ENCODE data around the gene HOXB1.

HOXB1 gene

DNA sequence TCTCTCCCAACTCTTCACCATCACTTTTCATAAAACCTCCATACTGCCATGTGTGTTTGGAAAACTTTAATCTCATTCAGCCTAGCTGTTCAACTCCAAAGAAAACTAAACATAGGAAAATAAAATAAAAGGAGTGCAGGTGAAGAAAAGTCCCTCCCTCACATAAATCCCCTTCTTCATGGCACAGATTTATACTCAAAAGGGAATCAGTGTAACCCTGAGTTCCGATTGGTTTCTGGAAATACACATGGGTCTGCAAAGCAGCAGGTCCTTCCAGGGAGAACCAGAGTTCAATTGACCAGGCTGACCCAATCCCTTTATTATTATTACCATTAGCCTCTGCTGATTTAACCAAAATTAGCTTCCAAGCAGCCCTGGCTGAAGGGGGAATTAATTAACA lies 23.0 kb upstream of the HOXB1 start:
- no peak for DNase-seq

DNA sequence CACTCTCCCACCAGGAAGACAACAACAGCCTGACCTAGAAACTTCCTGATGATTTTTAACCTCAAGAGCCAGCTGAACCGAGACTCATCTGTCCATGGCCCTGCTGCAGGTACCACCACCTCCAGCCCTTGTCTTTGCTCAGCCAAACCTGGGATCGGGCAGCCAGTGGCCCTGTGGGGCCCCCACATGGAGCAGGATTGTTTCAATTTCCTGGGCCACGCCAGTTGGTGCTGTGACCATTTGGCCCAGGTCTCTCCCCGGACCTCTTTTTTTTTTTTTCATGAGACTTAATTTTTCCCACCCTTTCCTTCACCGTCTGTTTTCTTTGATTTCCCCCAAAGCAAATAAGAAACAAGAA lies 22.4 kb upstream of the HOXB1 start:
- no peak for DNase-seq

DNA sequence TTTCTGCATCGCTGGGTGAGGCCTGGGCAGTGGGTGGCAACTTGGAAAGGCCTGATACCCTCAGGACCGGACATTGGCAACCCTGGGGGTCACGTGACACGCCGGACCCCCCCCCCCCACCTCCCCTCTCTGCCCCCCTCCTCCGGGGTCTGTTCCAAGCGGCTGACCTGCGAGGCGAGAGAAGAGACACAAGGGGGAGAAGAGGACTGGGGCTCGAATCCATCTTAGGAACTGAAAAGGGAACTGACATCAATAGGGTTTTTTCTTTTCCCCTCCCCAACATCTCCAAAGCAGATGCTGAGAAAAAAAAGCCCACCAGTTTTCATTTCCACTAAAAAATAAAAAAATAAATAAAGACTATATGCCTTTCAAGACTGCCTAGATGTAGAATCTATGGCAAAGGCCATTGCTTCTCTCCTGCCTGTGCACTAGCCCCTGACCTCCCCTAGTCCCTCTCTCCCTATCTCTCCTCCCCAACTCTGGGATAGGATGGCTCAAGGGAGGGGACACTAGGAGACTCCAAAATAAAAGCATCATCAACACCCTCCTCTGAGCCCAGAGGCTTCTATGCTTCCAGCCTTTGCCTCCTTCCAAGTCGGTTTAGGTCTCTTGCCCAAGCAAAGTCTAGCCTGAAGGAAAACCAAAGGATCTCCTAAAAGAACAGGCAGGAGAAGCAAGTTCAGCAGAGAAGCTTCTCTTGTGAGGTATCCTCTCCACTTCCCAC lies 21.8 kb upstream of the HOXB1 start:
- DNase-seq, result no peak

DNA sequence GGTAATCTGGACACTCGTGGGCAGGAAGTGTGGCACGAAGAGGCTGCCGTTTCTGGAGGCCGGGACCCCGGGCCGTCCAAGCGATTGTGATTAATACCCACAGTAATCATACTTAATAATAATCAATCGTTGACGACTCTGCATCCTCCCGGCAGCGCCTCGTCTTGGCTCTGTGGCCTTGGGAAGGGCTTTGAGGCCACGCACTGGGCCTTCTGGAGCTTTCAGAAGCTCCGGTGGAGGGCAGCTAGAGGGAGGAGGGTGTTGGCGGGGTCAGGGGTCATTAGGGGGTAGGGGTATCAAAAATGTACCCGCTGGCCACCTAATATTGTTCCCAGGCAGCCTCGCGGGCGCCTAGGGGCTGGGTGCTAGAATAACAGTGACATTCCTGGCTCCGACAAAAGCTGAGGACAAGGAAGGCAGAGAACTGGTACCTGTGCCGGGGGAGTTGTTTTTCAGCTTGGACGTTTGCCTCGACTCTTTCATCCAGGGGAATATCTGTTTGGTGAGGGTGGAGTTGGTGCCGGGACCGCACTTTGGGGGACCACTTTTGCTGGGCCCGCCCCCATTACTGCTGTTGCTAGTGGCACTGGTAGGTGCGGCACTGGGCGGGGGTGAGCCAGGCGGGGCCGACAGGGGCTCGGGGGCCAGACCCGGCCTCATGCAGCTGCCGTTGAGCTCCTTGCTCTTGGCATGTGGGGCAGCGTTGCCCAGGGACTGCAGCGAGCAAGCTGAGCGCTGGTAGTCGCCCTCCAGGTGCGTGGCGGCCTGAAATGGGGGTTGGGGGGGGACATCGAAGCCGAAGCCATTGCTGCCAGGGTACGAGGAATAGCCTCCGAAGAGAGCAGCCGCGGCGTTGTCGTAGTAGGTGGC lies 21.0 kb upstream of the HOXB1 start:
- DNase-seq, result no peak

DNA sequence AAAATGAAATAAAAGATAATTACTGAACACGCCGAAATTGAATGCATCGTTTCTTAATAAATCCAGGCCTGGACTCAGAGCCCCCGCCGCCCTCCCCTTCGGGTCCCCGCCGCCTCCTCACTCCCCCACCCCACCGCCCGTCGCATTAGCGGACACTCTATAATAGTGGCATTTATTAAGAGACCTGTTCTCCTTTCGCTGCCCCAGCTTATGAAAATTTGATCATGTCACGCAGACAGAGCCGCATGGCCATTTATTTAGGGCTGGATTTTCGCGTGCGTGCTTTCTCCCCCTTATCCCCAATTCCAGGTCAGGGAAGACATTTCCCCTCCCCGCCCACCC lies 20.4 kb upstream of the HOXB1 start:
- no peak for DNase-seq

DNA sequence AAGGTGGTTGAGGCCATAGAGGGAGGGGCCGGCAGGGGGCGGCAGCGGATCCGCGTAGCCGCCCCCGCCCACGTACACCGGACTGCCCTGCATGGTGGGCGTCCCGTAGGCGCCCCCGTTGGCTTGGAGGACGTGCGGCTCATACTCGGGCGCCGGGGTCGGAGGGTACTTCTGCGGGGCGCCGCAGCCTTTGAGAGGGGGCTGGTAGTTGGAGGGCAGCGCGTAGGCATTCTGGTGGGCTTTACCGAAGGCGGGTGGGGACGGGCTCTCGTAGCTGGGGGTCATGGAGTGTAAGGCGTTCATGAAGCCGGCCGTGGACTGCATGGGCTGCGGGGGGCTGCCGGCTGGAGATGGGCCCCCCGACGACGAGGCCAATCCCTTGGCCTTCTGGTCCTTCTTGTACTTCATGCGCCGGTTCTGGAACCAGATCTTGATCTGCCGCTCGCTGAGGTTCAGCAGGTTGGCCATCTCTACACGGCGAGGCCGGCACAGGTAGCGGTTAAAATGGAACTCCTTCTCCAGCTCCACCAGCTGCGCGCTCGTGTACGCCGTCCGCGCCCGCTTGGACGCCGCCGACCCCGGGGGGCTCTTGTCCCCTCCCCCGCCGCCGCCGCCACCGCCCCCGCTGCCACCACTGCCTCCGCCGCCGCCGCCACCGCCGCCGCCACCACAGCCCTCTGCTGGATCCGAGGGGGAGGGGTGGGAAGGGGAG lies 19.8 kb upstream of the HOXB1 start:
- no peak for DNase-seq

DNA sequence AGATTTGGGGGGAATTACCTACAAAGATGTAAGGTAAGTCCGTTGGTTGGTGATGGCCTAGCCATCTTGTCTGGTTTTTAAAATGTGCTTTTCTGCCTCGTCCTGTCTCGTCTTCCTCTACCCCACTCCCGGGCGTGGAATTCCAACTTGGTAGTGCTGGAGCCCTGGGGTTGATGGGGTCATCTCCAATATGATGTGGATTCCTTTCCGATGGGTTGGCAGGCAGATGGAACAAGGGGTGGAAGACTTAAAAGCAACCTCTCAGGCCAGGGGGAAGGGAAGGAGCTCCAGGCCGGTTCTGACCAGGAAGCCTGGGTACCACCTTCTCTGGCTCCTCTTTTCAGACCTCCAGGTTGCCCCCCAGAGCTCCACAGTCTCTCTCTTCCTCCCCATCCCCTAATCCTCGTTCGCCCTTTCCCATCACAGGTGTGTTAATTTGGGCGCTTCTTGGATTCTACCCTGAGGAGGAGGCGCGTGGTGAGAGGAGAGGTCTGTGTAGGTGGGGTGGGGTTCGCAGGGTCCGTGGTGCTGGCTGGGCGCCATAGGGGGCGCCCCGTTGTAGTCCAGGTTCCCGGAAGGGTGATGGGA lies 19.2 kb upstream of the HOXB1 start:
- DNase-seq, result no peak

DNA sequence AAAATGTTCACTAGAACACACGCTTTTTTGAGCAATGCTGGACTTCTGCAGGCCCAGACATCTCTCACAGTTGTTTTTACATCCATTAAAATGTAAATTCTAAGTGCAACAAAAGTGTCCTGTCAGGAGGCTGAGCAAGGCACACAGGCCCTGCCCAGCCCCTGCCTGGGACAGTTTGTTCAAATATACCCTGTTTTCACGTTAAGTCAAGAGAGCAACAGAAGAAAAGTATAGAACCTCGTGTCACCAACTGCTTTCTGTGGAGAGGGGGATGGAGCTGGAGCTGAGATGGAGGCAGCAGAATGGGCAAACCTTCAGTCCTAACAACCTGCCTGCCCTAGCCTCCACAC lies 18.4 kb upstream of the HOXB1 start:
- no peak for DNase-seq

DNA sequence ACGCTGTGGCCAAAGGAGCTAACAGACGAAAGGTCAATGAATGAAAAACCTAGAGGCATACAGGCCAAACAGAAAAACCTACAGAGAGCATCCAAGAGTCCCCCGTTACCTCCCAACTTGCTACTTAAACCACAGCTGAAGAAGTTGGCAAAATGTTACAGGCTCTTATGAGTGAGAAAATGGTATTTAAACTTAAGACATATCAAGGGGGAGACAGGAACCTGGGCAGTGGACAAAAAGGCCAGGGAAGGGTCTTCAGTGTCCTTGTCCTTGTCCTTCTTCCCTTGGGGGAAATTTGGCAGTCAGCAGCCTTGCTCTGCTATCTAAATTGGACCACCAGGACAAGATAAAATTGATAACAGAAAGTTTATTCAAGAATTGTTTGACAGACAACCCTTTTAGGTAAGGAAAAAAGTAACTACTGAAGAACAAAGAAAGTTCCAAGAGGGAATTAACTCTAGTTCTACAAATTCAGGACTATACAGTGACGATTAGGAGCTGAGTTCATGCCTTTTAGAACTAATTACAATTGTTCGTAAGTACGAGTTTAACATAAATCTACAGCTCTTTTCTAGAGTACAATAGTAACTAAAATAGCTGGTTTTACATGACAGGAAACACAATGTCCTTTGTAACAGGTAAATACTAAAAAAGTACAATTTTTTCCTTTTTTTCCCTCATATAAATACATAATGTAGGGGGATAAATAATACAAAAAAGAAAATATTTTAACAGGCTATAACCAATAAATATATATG lies 17.9 kb upstream of the HOXB1 start:
- no peak for DNase-seq

DNA sequence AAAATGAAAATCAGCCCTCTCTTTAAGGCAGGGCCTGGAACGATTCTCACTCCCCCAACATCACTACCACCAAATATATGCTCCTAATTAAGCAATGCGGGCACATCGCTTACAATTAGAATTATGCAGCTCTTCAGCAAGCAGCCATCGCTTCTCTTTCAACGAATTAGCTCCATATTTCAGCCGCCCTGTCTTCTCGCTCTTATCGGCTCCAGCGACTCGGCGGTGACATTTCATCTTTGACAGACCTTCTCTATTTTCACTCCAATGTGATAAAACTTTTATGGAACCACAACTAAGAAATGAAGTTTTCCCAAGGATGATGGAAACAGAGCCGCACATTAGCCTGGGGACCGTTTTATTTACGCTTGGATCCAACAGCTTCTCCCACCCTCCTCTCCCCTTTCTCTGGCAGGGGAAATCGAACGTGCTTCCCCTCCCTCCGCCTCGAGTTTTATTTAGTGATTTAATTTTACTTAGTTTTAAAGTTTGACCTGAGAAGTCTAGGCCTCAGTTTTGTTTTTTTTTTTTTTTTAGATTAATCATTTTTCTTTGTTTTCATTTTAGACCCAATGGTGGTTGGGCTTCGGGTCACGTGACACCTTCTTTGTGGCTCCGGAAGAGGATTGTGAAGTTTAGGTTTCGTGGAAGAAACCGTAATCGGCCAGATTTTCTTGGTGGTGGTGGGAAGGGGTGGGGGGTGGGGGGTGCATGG lies 17.2 kb upstream of the HOXB1 start:
- DNase-seq, result peak; percentile 83

DNA sequence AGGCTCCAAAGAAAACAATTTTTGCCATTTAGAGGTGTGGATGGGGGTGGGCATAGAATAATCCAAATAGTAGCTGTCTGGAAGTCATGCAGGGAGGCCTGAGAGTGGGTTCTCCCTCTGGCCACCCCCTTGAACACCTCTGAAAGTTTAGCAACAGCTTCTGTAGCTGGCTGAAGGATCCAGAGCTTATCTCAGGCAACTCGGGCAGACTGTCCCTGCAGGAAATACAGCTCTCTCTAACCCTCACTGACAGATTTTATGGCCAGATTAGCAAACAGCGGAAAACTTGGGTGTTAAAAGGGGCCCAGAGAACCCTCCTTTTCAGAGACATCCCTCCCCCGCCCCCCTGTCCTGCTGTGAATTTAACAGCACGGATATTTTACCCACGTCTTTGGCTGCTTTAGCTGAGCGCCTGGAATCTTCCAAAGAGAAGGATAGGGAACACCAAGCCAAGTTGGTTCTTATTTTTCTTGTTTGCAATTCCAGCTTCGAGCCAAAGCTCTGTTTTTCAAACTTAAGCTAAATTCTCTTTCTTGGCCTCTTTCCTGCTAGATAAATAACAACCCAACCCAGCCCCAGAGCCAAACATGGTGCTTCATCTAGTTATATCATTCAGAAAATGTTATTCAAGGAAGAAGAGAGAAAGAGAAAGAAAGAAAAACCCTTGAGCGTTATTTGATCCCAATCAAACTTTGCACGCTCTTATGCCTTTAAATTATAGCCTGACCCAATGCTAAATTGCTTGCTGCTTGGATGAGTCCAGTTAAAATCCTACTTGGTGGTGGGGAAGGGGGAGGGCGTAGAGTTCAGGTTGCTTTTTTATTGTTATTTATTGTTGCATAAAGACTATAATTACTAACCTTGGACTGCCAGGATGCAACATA lies 16.4 kb upstream of the HOXB1 start:
- peak; percentile 96 for DNase-seq

DNA sequence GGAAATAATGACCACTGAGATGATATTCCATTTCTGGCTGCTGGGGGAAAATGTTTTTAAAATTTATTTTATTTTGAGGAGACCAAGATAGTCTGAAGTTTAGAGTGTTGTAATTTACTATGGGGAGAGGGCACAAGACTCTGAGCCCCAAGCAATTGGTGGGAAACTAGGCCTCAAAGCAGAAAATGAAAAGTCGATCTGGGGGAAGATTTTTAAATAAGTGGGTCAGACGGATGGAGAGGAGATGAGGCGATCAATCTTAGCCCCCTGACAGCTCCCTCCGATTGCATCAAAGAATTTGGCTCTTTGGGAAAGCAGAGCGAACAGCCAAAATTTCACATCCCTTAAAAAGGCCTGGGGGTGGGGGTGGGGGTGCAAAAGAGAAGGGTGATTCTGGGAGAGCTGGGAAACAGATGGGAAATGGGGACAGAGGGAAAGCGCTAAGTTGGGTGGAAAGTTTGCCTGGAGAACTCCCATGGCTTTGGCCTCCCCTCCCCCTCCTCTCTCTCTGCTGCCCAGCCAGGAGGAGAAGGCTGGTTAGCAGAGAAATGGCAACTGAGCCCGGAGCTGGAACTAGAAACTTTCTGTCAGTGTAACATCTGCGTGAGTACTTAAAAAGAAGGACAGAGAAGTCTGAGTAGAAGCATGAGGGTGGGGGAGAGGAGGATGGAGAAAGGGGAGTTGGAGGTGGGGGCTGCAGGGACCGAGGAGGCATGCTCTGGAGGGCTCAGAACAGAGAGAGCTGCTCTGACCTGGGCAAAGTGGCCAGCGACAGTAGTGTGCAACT lies 15.5 kb upstream of the HOXB1 start:
- DNase-seq, result peak; percentile 32

DNA sequence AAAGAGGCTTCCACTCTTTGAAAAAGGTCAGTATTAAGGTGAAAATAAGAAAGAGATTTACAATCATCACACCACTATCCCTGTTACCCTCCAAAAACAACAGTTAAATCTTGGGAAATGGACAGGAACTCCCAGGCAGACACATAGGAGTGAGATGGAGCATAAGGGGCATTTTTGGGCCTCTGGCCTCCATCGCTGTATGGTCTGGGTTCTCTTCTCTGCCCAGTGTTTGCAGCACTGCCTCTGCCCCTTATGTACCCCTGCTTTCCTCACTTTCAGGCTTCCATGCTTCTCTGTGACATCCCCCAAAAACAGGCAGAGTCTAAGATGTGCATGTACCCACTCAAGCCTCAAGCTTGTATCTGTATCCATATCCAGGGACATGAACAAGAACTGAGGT lies 14.7 kb upstream of the HOXB1 start:
- DNase-seq, result no peak

DNA sequence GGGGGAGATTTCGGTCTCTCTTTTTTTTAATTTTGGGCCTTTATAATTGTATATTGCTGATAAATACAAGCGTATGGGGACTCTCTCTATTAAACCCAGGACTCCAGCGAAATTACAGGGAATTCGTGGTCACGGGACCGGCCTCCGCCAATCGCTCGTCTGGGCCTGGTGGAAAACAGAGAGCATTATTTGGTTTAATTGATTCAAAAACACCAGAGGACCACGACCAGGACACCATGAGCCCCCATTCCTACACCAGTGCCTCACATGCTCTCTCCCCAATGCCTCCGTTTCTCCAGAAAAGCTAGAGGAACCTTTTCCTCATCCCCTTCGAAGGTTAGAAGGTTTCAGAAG lies 14.2 kb upstream of the HOXB1 start, which contains the start of gene HOXB2:
Gene HOXB2, minus strand, starts transcription at position 88 of the 354 bp plus-strand sequence. CDS start 198 bp downstream, outside the sequence.
- peak; percentile 75 for DNase-seq

DNA sequence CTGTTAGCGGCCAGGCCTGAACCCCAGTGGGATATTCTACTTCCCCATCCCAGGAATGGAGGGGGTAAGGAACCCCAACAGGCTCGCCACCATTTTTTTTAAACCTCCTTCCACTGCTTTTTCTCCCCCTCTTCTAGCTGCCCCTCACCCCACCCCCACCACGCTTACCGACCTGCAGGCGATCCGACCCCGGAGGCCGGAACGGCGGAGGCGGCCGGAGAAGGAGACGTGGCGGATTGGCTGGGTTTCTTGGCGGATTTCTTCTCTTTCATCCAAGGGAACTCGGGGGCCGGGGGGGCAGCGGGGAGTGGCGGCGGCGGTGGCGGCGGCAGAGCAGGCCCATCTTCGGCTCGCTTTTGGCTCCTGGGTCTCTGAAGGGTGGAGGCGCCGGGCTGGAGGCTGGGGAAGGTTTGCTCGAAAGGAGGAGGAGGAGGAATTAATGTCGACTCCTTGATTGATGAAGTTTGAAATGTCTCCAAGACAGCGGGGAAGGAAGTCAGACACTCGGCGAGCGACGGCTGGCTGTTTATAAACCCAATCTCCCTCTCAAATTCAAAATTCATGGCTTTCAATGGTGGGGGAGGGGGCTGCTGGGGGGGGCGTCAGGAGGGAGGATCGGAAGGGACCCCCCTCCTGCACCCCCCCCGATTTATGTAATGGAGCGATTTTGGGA lies 13.7 kb upstream of the HOXB1 start:
- DNase-seq, result peak; percentile 86

DNA sequence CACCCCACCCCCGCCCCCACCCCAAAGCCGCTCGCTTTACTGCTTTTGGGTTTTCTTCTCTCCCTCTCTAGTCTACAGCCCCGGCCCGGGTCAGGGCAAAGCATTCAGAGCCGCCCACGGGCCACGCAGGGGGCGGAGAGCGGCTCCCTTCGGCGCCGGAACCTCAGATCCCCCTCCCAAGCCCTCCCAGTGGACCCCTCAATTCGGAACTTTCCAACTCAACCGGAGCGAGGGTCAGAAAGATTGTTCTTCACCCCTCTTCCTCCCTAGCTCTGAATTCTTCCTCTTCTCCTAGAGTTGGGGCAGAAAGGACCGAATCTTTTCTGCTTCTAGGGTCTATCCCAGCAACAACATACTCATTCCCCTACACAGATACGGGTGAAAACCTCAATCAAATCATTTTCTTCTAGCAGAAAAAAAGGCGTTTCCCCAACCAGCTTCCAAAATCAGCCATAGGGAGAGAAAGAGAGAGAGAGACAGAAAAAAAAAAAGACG lies 13.1 kb upstream of the HOXB1 start:
- DNase-seq, result no peak

DNA sequence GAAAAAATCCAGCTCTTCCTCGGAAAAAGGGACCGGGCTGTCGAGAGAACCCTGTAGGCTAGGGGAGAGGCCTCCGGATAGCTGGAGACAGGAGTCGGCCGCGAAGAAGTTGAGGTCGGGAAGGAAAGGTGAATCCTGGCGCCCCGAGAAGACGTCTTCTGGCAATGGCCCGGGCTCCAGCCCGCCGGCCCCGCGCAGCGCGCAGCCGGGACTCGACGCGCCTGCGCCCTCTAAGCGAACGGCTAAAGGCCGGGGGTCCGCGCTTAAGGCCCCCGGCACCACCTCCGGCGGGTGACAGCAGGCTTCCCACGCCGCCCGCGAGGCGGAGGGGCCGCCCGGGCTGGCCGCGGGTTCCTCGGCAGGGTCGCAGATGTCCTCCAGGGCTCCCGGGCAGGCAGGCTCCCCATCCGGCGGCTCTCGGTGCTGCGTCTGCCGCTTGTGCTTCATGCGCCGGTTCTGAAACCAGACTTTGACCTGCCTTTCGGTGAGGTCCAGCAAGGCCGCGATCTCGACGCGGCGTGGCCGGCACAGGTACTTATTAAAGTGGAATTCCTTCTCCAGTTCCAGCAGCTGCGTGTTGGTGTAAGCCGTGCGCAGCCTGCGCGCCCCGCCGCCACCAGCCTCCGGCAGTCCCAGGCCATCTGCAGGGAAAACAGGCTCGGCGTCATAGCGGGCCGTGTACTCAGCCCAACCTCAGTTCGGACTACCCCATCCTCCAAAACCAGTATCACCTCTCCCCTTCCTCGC lies 12.5 kb upstream of the HOXB1 start:
- DNase-seq, result peak; percentile 74

DNA sequence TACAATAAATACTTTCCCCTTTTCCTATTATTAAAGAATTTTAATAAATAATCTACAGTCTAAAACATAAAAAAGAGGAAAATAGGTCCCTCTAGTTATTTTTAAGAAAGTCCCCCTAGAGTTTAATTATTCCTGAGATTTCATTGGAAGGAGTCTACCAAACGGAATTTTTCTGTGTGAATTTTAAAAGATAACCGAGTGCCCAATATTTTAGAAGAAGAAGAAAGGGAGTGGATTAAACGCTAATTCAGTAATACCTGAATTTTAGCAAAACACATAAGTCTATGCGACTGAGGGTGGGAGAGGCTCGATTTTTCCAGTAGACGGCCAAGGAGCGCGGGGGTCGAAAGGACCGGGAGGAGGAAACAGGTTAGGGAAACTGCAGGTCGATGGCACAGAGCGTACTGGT lies 11.9 kb upstream of the HOXB1 start:
- DNase-seq, result no peak
